HG02840 (cell line): ENCODE data around the gene NEK3.
"Not testable (repeated sequence)": the region's sequence is repeated elsewhere in the genome, so short reads cannot be mapped to it uniquely, and the experiment has no call there.

Experiments
- ATAC-seq: cut with Tn5 transposase; IDR thresholded peaks from one replicate; pipeline ENCODE4 v1.9.1; 2021; ENCODE audit warnings: mild to moderate bottlenecking, moderate library complexity, moderate number of reproducible peaks; ENCODE audit not compliant: unreplicated experiment, low FRiP score

Gene NEK3, protein sequence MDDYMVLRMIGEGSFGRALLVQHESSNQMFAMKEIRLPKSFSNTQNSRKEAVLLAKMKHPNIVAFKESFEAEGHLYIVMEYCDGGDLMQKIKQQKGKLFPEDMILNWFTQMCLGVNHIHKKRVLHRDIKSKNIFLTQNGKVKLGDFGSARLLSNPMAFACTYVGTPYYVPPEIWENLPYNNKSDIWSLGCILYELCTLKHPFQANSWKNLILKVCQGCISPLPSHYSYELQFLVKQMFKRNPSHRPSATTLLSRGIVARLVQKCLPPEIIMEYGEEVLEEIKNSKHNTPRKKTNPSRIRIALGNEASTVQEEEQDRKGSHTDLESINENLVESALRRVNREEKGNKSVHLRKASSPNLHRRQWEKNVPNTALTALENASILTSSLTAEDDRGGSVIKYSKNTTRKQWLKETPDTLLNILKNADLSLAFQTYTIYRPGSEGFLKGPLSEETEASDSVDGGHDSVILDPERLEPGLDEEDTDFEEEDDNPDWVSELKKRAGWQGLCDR

DNA sequence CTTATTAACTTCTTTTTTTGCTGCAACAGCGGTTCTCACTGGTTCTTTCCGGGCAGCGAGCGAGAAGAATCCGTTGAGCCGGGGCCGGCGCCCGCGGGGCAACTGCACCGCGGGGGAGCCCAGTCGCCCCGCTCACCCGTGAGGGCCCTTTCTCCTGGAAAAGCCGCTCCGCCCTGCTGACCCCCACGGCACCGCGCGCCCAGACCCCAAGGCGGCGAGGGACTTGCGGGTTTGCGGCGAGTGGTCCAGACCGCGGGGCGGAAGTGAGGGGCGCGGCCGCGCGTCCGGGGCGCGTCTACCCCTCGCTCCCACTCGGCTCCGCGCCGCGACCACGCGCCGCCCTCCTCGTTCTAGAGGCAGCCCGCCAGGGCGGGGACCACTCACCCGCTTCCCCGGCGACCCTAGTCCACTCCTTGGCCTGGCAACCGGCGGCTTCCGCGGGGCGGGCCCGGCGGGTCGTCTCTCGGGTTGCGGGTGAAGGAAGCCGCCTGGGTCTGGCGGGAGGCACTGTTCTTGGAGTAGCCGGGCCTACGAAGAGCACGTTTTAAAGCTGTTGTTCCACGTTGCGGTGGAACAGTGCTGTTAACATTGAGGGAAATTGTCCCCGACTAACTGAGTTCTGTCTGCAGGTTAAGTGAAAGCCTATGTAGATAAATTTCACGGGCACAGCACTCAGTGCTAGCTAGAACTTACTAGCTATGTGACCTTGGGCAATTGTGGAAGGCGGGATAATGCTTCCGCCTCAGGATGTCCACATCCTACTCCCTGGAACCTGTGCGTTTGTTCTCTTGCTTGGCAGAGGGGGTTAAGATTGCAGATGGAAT, at the start of gene NEK3:
Gene NEK3, minus strand, starts transcription at position 439 of the 824 bp plus-strand sequence. CDS start 3,406 bp downstream, outside the sequence.
- peak; percentile 67 for ATAC-seq

DNA sequence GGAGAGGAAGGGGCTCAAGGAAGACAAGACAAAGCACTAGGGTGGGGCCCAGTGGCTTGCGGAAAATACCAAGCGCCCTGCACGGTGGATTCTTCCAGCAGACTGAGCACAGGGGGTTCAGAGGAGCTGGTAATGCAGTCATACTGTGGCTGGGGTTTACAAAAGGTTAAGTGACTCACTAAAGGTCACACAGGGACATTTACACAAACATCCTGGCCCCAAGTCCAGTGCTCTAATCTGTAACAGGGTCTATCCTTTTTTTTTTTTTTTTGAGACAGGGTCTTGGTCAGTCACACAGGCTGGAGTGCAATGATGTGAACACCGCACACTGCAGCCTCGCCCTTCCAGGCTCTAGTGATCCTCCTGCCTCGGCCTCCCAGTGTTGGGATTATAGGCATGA, 49.0 kb upstream of the NEK3 start:
- not testable (repeated sequence) for ATAC-seq

DNA sequence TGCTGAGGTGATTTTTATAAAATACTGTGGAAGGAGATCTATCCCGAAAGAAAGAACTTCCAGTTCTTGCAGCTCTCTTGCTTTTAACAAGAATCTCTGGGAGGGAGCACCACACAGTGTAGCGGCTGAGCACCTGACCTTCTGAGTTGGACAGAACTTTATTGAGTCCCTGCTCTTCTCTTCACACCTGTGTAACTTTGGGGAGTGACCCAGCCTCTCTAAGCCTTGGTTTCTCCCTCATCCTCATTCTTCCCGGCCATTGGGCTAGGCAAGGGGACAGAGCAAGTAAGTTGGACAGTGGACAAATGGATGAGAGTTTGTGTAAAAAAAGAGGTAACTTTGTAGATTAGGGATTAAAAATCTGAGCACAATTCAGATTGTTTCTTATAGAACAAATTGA, 48.5 kb upstream of the NEK3 start:
- not testable (repeated sequence) for ATAC-seq

DNA sequence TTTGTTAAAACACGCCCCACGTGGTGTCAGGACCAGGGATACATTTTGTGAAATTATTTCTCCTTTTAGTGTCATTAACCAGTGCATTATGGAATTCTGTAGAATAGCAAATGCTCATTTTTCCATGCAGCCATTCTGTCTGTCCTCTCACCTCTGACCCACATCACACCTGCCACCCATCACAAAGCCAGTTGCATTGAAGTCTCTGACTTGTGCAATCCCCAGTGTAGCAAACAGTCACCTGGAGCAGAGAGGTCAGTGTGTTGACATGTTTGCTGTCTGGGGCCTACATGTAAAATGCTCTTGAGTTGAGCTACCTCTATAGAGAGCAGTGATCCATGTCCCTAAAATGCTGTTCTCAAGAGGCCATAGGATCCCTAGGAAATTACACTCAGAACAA, 47.9 kb upstream of the NEK3 start:
- ATAC-seq = not testable (repeated sequence)

DNA sequence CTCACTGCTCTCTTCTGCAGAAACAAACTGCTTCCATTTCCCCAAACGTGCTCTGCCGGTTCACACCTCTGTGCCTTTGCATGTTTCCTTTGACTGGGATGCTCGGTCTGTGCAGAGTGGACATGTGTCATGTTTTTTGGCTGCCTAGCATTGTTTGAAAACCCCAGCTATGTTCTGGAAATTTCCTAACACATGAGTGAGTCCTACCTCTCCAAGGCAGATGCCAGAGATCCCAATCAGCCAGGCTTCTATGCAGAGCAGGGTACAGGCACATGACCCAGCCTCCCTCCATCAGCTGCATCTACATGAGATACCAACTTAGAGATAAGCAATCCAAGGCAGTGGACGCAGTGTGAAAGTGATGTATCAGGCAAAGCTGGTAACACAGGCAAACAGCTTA, 45.1 kb upstream of the NEK3 start:
- ATAC-seq = not testable (repeated sequence)

DNA sequence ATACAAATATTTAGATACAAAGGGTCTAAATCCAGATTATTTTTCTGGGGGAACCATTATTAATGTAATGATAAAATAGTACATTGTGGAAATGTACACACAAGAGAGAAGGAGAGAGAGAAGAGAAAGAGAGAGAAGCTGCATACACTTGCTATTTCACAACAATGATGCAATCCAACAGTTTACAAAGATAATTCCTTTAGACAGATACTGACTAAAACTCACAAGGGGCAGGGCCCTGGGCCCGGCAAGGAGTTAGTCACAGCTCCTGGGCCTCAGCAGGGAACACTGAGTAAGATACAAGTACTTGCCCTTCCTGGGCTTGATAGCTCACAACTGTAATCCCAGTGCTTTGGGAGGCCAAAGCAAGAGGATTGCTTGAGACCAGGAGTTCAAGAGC, 44.5 kb upstream of the NEK3 start:
- not testable (repeated sequence) for ATAC-seq

DNA sequence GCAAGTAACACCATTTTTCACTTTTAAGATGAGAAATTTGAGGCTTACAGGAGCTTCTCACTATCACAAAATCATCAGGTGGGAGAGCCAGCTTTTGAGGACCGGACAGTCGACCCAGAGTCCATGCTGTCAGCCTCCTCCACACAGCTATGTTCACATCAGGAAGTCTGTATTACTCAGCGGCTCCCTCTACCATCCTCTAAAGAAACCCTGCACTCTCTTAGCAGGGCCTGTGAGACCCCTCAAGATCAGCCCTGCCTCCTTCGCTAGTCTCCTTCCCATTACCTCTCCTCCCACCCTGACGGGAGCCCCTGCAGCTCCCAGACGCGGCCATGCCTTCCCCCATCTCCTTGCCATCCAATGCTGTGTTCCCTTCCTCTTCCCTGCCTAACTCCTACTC, 43.1 kb upstream of the NEK3 start:
- ATAC-seq = not testable (repeated sequence)

DNA sequence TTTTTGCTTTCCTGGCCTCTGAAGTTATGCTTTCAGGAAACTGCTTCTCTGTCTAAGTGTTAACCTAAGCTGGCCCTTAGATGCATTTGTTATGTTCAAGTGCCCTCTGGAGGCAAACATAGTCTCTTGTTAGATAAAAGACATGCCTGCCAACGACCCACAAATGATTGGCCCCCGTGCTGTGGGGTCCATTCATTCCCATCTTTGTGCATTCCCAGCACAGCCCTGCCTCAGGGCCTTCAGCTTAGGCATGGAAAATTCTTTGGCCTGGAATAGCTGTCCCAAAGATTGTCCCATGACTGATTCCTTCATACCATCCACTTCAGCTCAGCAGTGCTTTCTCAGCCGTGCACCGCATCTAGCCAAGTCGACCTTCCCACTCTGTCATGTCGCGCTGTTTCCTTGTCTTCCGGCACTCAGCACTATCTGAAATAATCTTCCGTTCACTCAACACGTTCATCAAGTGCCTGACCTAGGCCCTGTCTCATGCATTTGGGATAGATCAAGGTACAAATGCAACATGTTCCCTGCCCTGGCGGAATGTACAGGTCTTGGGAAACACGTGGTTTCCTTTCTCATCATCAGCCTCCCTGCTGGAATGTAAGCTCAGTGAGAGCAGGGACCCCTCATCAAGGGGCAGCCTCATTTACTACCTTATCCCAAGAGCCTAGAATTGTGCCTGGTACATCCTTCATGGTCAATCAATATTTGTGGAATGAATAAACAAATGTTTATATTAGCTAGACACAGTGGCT, 42.2 kb upstream of the NEK3 start:
- ATAC-seq = not testable (repeated sequence)

DNA sequence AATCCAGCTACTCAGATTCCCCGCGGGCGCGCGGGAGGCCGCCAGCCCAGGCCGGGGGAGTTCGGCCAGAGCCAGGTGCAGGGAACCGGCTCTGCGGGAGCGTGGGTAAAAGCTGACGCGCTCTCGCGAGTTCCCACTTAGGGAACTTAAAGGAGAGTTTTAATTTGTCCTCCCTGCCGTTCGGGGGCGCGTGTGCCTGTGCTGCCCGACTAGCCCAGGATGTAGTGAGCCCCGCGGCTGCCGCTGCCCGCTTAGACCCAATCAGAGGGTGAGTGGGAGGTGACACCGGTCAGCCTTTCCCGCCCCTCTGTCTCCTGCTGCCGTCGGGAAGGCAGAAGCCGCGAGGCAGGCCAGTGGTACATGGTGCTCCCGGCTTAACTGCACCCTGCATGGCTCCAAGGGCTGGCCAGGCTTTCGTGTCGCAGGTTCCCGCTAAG, 36.0 kb upstream of the NEK3 start:
- peak; percentile 81 for ATAC-seq

DNA sequence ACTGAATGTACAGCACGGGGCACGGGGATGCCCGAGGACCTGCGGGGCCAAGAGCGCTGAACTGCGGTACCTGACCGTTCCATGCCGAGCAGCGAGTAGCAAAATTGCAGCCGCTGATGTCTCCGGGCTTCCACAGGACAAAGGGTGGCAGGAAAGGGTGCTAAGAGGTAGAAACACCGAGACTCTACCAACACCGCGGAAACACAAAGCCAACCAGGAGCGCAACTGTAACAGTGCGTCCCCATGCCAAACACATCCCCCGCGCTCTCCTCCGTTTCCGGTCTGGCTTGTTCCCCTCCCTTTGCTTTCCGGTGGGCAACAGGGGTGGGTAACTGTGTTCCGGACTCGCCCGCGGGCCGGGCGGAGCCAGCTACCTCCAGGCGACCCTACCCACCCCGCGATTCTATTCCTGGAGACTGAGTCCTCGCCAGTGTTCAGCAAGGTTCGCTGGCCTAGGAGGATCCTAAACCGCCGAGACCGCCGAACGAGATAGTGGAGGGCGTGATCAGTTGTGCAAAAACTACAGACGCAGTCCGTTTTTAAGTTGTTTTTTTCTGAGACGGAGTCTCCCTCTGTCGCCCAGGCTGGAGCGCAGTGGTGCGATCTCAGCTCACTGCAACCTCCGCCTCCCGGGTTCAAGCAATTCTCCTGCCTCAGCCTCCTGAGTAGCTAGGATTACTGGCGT, 34.9 kb upstream of the NEK3 start:
- peak; percentile 70 for ATAC-seq

DNA sequence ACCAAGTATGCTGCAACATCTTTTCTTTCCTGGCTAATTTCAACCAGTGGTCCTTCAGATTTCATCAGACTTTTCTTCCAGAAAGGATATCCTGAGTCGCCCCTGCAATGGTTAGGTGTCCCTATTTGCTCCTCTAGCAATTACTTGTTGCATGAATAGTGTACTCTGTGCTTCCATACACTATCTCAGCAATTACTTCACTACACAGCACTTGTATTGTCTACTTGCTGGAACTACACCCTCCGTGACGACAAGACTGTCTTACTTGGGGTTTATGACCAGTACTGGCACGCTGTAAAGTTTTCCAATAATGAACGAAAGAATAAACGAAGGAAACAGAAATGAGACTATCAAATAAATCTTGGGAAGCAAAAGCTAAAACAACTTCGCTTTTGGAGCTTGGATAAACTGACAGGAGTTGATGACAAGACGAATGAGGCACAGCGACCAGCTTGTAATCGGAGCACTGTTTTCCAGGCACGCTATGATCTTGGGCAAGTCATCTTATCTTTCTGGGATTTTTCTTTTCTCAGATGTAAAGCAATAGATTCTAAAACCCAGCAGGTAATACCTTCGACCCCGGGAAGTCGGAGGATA, 34.3 kb upstream of the NEK3 start:
- not testable (repeated sequence) for ATAC-seq

DNA sequence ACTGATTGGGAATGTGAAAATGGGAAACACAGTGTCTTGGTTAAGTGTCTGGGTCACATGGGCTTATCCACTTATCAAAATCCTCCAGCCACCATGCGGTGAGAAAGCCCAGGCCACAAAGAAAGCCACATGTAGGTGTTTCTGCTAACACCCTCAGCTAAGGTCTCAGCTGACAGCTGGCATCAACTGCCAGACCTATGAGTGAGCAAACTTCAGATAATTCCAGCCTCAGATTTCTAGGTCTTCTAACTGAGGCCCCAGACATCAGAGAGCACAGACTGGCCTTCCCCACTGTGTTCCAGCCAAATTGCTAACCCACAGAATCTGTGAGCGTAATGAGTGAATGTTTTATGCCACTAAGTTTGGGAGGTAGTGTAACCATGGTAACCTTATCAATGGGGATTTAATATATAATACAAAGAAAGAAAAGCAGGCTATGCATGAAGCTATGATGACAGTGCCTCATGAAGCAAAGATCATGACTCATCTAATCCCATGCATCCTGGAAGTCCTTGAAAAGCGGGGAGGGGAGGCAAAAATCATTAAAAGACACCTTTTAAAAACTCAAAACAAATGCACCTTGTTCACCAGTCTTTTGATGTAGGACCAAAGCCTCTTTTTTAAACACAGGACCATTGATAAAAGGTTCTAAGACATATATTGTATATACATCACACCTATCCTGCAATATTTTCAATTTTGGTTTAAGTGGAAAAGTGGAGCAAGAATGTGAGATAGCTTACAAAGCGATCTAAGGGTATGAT, 28.2 kb upstream of the NEK3 start:
- ATAC-seq = not testable (repeated sequence)

DNA sequence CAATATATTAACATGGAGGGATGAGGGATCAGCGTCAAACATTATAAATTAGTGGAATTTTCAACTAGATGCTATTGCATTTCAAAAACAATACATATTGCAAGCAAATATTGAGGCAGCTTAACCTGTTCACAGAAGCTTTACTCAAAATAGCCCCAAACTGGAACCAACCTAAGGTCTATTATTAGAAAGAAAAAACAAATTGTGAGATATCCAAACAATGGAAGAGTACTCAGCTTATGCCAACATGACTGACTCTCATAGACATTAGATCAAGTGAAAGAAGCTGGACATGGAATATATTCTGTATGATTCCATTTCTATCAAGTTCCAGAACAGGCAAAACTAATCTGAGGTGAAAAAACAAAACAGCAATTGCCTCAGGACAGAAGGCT, 27.6 kb upstream of the NEK3 start:
- no peak for ATAC-seq

DNA sequence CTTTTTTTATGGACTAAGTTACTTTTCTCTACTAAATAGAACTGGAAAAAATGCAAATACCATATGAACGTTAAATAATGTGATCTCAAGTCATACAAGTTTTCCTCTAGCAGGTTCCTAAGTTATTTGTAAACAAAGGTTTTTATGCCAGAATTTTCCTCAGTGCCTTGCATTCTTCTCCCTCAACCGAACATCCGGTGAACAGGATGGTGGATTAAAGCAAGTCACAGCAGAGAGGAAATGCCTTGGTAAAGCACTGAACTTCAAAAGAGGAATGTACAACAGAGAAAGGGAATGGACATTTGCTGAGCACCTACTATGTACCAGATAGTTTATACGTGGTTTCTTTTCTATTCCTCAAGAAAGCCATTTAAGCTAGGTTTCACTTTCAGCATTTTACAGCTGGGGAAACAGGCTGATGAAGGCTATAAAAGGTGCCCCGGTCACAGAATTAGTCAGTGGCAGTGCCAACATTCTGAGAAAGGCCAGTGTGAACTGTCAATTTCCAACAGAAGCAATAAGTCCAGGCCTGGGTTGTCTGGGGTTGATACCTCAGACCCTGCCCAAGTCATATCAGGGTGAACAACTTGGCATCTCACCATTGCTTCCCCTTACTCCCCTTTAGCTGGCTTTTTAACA, 22.0 kb upstream of the NEK3 start:
- not testable (repeated sequence) for ATAC-seq

DNA sequence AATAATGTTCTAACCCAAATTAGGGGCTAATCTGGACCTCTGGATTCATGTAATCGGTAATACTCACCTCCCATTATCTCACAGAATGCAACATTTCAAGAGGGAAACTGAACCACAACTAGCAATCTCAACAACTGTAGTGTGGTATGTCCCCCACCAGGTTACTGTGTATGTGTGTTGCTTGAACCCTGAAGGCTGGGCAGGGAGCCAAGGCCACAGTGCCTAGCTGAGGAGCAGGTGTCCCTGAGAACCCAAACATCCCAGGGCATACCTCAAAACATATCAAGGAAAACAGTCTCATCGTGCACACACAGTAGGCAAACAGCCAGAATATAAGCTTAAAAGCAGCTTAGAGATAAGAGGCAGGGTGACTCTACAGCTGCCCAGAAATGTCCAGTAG, 20.5 kb upstream of the NEK3 start:
- no peak for ATAC-seq

DNA sequence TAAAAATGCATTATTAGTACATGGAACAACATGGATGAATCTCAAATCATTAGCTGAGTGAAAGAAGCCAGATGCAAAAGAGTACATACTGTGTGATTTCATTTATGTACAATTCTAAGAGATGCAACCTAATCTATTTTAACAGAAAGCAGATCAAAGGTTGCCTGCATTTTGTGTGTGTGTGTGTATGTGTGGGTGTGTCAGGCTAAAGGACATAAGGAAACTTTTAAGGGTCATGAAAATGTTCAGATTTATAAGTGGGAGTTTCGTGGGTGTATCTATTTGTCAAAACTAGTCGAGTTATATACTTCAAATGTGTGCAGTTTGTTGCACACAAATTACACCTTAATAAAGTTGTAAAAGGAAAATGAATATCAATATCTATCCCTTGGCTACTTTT, 17.9 kb upstream of the NEK3 start:
- no peak for ATAC-seq

DNA sequence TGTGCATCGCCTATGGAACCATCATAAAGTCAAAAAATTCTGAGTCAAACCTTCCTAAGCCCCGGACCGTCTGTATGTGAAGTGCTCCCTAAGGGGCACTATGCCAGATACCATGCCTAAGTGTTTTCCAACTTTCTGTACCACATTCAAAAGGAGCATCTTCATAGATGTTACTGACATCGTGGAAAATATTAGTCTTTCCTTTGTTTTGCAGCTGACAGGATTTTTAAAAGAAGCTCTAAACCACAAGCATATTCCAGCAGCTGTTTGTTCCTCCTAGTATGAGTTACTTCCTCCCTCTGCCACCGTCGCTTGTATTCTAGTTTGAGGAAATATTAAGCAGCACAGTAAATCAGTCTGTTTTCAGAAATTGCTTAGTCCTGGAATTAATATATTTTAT, 14.6 kb upstream of the NEK3 start:
- ATAC-seq = not testable (repeated sequence)

DNA sequence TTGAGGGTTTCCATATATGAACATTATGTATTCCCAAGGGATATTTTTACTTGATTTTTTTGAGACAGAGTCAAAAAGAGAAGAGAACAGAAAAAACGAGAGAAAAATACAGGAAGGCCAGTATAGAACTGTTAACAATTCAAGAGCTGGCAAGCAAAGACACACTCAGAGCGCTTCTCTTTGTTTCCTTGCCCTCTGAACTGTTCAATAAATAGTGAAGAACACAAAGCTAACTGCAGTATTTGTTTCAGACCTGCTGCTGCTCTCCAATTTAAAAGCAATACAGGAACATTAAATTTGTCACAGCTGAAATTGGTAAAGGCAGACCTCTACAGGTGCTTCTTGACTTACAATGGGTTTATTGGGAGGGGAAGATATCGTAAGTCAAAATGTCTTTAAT, 14.0 kb upstream of the NEK3 start:
- no peak for ATAC-seq
